Vagina (tissue), 2 donors: Measurements from ENCODE around the gene GOLM1.

Experiments
- CTCF ChIP-seq, 3 experiments: fragments of 450-650 bp in 2 of 3; fragments of 200-600 bp in 1 of 3; sonication (generic) in 1 of 3; IDR thresholded peaks; one replicate each; pipeline ENCODE4 v1.5.1; 2017 to 2019; ENCODE audit warnings: antibody characterized with exemption in 3 of 3, mild to moderate bottlenecking in 2 of 3, moderate library complexity in 2 of 3
- POLR2A ChIP-seq, 2 donors: fragments of 450-650 bp; IDR thresholded peaks; one replicate each; pipeline ENCODE4 v1.6.1; 2017; ENCODE audit warnings: antibody characterized with exemption in 2 of 2, mild to moderate bottlenecking in 2 of 2, moderate library complexity in 2 of 2

- TF ChIP-seq POLR2A (IDR thresholded peaks at IDR 0.05) (no peak), CTCF (IDR thresholded peaks at IDR 0.05) (no peak)
These were observed 27.9 kb upstream of the GOLM1 start for GRCh38 chr9:86126998-86127972.
